Rectal smooth muscle tissue (tissue), 1 donor: ENCODE results near the gene ACTBL2.

Experiments
- H3K27ac ChIP-seq: one replicate; pipeline ENCODE4 v1.7.0; 2013; ENCODE audit warnings: low read depth, low read length, inconsistent platforms
- H3K27me3 ChIP-seq: one replicate; pipeline ENCODE4 v1.7.0; 2013; ENCODE audit warnings: low read length; ENCODE audit not compliant: control insufficient read depth, insufficient read depth
- H3K36me3 ChIP-seq: one replicate; pipeline ENCODE4 v1.7.0; 2013; ENCODE audit warnings: low read length; ENCODE audit not compliant: control insufficient read depth, insufficient read depth
- H3K4me1 ChIP-seq: one replicate; pipeline ENCODE4 v1.7.0; 2013; ENCODE audit warnings: low read length; ENCODE audit not compliant: control insufficient read depth, insufficient read depth
- H3K4me3 ChIP-seq: one replicate; pipeline ENCODE4 v1.7.0; 2013; ENCODE audit warnings: low read length
- H3K9ac ChIP-seq: one replicate; pipeline ENCODE4 v1.7.0; 2013; ENCODE audit warnings: low read length

Gene ACTBL2

DNA sequence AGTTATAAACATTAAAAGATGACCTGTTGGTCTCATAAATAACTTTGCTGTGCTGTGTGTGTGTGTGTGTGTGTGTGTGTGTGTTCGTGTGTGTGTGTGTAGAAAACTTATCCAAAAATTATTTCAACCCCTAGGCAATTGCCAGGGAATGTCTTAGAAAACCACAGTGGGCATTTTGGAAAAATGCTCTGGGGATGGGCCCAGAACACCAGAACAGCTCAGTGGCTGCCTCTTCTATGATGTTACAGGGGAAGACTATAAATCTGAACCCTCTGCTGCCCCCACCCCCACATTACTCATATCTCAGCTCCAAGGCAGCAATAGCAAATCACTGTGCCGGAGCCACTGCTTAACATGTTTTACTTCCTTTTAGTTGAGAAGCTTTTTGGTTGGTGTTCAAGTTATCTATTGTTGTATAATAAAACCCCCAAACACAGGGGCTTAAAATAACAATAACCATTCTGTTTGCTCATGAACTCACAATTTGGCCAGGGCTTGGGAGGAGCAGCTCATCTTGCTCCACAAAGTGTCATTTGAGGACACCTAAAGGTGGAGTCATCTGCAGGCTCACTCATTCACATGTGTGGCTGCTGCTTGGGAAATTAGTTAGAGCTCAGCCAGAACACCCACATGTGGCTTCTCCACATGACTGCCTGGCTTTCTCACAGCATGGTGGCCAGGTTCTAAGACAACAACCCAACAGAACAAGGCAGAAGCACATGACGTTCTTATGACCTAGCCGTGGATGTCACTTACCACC is 40.4 kb downstream of the ACTBL2 start:
- Histone ChIP-seq H3K27ac (no peak overlapping the region), H3K4me3 (no peak overlapping the region), H3K9ac (no peak overlapping the region), H3K27me3 (no peaks in the 10 kb centered on the region), H3K4me1 (no peaks in the 10 kb centered on the region), H3K36me3 (no peaks in the 10 kb centered on the region)

DNA sequence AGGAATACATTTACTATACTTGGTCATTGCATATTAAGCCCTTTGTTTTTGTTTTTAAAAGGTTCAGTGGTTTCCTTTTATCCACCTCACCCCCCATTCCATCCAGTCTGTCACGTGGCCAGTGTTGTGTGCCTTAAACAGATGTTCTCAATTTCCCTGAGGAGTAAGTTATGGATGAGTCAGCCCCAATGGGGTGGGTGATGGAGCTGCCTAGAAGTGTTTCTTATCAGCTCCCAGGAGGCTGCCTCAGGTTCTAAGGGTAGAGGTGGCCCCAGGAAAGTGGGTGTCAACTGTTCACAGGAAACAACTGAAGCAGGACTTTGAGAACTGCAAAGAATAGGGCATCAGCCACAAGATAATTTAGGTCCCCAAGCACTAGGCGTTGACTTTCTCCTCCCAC is 41.1 kb downstream of the ACTBL2 start:
- no peaks in the 10 kb centered on the region for H3K36me3 ChIP-seq
- H3K9ac ChIP-seq, result no peak overlapping the region
- H3K4me3 ChIP-seq, result no peak overlapping the region
- H3K27me3 ChIP-seq, result no peaks in the 10 kb centered on the region
- H3K4me1 ChIP-seq, result no peaks in the 10 kb centered on the region
- no peak overlapping the region for H3K27ac ChIP-seq

DNA sequence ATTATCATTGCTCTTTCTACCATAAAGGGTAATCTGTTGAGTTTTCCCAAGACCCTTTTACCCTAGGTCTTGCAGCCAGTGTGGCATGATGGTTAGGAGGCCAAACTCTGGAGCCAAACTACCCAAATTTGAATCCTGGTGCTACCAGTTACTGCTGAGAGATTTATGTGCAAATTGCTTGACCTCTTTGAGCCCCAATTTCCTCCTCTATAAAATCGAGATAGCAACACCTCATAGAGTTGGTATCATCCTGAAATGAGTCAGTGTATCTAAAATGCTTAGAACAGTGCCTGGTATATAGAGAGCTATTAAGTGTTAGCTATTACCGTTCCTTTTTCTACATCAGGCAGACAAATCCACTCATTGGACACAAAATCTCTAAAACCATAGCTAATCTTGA is 43.0 kb downstream of the ACTBL2 start:
- Histone ChIP-seq H3K4me3 (no peak overlapping the region), H3K27ac (no peak overlapping the region), H3K36me3 (no peaks in the 10 kb centered on the region), H3K9ac (no peak overlapping the region), H3K4me1 (no peaks in the 10 kb centered on the region), H3K27me3 (no peaks in the 10 kb centered on the region)

DNA sequence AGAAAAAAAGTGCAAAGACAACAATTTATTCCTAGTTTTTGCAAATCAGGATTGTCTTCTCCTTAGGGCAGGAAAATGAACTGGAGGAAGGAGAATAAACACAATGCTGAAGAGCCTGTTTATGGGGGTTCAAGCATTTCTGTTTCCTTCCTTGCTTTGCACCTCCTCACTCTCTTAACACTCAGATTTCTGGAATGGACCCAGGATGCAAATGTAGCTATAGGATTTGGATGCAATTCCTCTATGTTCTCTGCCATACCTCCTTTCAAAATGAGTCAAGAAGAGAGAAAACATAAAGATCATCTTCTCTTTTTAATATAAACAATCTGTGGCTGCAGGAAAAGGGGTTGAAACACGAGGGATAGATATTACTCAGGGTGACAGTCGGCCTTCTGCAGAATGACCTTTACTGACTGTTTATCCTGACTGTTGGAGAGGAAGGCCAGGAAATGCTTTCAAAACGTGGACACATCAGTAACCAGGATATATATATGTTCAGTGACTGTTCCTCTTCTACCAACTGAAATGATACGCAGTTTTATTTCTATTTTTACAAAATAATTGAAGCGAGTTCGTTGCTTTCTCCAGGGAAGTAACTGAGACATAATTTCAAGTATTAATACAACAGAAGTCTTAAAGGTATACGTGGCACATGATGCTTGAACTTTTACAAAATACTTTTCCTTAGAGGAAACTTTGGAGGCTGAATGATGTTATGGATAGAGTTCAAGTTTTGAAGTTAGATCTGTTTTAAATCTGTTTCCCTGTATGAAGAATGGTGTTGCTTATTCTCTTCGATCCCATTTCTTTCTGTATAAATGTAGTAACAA is 44.4 kb downstream of the ACTBL2 start:
- Histone ChIP-seq H3K36me3 (no peaks in the 10 kb centered on the region), H3K27me3 (no peaks in the 10 kb centered on the region), H3K9ac (no peak overlapping the region), H3K4me3 (no peak overlapping the region), H3K27ac (no peak overlapping the region), H3K4me1 (no peaks in the 10 kb centered on the region)

DNA sequence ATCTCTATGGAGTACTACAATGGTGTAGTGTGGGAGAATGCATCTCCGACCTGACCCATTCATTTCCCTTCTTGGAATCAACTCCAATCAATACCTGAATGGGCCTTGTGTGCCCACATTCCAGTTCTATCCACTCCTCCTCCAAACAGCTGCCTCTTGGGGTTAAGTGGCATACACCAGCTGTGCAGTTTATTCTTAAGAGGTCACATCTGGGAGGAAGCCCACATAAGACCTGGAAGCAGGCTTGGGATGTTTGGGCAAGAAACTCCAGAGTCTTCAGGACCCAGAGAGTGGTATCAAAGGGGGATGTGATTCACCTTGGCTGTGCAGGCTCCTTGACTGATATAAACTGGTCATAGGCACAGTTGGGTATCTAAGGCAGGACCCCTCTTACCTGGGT is 46.0 kb downstream of the ACTBL2 start:
- no peaks in the 10 kb centered on the region for H3K27me3 ChIP-seq
- H3K4me1 ChIP-seq, result no peaks in the 10 kb centered on the region
- H3K36me3 ChIP-seq, result no peaks in the 10 kb centered on the region
- no peak overlapping the region for H3K9ac ChIP-seq
- no peak overlapping the region for H3K4me3 ChIP-seq
- H3K27ac ChIP-seq, result no peak overlapping the region

DNA sequence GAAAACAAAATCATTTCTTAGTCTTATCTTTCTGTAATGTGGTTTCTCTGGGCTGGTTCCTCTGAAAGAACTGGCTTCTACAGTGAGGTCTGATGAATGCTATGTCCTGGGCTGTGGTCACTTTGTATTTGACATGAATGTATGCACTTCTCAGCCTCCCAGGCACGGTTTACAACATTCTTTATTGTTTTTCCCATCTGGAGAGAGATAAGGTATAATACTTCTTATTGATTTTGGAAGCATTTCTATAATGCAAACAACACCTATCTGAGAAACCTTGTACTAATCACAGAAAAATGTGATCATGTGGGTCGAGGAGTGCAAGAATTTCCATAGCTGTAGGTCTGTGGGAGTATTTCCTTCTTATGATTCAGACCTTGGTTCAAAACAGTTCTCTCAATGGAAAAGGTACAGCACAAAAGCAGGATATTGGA is 46.9 kb downstream of the ACTBL2 start:
- Histone ChIP-seq H3K4me1 (no peaks in the 10 kb centered on the region), H3K4me3 (no peak overlapping the region), H3K27ac (no peak overlapping the region), H3K9ac (no peak overlapping the region), H3K27me3 (no peaks in the 10 kb centered on the region), H3K36me3 (no peaks in the 10 kb centered on the region)

DNA sequence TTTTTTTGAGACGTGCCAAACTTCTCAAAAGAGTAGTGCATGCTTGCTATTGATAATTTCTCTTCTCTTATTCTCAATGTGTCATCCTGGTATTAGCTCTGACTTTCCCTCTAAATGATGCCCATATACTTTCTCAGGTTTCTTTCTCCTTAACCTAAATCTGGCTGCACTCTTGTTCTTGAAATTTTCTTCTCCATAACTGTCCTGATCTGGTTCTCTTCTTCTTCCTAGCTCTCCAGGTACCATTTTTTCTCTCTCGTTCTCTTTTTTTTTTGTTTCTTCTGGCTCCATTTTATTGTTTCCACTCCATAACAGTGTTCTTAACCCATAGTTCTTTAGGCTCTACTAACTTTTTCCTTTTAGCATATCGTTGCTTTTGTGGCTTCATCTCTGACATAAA is 47.9 kb downstream of the ACTBL2 start:
- Histone ChIP-seq H3K27ac (no peak overlapping the region), H3K4me1 (no peaks in the 10 kb centered on the region), H3K9ac (no peak overlapping the region), H3K4me3 (no peak overlapping the region), H3K36me3 (no peaks in the 10 kb centered on the region), H3K27me3 (no peaks in the 10 kb centered on the region)

DNA sequence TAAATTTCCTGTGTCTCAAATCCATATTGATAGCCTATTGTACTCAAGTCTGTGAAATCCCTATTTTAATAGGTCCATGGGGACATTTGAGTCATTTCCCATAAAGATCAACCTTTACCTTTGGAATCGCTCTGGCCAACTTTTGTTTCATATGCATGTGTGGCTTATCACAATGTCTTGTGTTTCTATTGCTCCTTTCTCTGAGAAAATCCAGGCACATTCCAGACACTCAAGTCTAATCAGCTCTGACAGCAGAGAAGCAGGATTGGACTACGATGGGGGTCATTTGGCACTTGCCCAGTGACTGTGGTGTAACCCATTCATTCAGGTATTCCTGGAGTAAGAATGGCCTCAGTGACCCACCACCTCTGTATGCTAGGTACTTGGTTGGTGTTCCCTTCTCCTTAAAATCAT is 48.4 kb downstream of the ACTBL2 start:
- H3K4me3 ChIP-seq, result no peak overlapping the region
- H3K27me3 ChIP-seq, result no peaks in the 10 kb centered on the region
- no peak overlapping the region for H3K9ac ChIP-seq
- no peaks in the 10 kb centered on the region for H3K36me3 ChIP-seq
- no peaks in the 10 kb centered on the region for H3K4me1 ChIP-seq
- H3K27ac ChIP-seq, result no peak overlapping the region

DNA sequence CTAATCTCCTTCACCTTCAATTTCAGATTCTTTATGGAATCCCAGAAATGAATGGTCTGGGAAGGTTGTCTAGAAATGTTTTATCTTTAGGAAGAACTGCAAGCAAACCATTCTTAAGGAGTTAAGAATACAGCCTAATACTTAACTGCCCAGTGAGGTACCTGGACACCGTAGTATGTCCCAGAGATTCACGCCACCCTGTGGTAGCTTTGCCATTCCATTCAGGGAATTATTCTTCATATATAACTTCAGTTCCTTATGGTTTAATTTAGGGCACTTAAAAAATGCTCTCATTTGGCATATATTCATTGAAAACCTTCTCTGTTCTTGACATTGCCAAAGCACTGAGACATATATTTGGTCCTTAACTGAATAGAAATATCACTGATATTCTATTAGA is 49.7 kb downstream of the ACTBL2 start:
- Histone ChIP-seq H3K9ac (no peak overlapping the region), H3K4me1 (no peaks in the 10 kb centered on the region), H3K4me3 (no peak overlapping the region), H3K27ac (no peak overlapping the region), H3K36me3 (no peaks in the 10 kb centered on the region), H3K27me3 (no peaks in the 10 kb centered on the region)

DNA sequence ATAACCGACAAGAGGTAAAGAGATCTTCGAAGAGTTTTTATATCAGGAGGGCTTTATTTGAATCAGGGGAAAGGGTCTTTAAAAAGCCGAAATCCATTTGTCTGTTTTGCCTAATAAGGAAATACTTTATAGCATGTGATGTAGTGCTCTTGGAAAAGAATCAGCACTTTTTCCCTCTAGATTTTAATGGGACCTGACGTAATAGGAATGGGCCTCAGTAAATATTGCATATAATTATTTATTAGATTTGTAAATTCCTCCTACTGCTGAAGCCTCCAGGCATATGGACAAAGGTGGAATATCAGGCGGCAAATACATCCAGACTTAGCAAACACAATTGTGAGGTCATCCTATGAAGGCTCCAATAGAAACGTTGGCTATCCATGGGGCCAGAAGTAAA is 50.9 kb downstream of the ACTBL2 start:
- Histone ChIP-seq H3K27me3 (no peaks in the 10 kb centered on the region), H3K36me3 (no peaks in the 10 kb centered on the region), H3K4me1 (no peaks in the 10 kb centered on the region), H3K9ac (no peak overlapping the region), H3K27ac (no peak overlapping the region), H3K4me3 (no peak overlapping the region)
